WERI-Rb-1 (cell line): ENCODE measurements around the gene PIP5K1C.

ENCODE experiments used
- DNase-seq: peaks from one replicate; pipeline ENCODE4 v3.0.0-alpha.2; 2020
- H3K27ac ChIP-seq: fragments of 250-450 bp; sonication (Bioruptor Pico); 2 replicates; pipeline ENCODE4 v1.5.1; 2020; ENCODE audit warnings: mild to moderate bottlenecking, moderate library complexity
- H3K27me3 ChIP-seq: fragments of 250-450 bp; sonication (Bioruptor Pico); 2 replicates; pipeline ENCODE4 v1.5.1; 2021; ENCODE audit warnings: mild to moderate bottlenecking, low read depth, moderate library complexity; ENCODE audit not compliant: insufficient read depth, severe bottlenecking
- H3K36me3 ChIP-seq: fragments of 250-450 bp; sonication (Bioruptor Pico); 2 replicates; pipeline ENCODE4 v1.5.1; 2020; ENCODE audit warnings: mild to moderate bottlenecking, moderate library complexity
- H3K4me3 ChIP-seq: 2 replicates; pipeline ENCODE4 v1.5.1; 2011; ENCODE audit warnings: low read depth, mild to moderate bottlenecking, control low read depth, low read length
- H3K9me3 ChIP-seq: fragments of 250-450 bp; sonication (Bioruptor Pico); 2 replicates; pipeline ENCODE4 v1.5.1; 2021; ENCODE audit warnings: mild to moderate bottlenecking, moderate library complexity; ENCODE audit not compliant: severe bottlenecking
- CTCF ChIP-seq: IDR thresholded peaks from 2 replicates; pipeline ENCODE4 v1.5.1; 2011; ENCODE audit warnings: low read depth, mild to moderate bottlenecking, control low read depth, inconsistent platforms, low read length

Gene PIP5K1C

DNA sequence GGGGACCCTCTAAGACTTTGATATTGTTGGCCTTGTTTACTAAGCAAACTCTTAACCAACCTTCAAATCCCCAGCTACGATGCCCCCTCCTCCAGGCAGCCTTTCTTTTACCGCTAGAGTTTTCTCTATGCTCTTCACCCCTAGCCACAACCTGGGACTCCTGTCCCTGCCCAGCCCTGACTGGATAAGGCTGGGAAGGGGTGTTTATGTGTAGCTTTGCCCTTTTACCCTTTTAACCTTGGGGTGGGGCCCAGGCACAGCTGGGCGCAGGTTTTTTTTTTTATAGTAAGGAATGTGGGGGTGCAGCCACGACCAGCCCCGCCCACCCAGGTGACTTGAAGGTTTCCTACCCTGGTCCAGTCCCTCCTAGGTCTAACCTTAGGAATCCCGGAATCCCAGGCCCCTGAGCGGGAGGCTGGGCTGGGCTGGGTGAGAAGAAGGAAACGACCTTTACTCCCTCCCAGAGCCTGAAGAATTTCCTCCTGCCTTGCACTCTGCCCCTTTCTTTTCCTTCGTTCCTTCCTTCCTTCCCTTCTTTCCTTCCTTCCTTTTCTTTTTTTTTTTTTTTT lies 20.2 kb upstream of the PIP5K1C start:
- DNase-seq = no peak
- Histone ChIP-seq H3K9me3 (no peaks in the 10 kb centered on the region), H3K36me3 (peaks cover 3% of the 10 kb centered on the region), H3K27me3 (no peaks in the 10 kb centered on the region), H3K4me3 (no peak overlapping the region), H3K27ac (no peak overlapping the region)
- no peak for TF ChIP-seq CTCF

GRCh38 chr19:3719868-3720267 lies 19.6 kb upstream of the PIP5K1C start:
- H3K27me3 ChIP-seq = no peaks in the 10 kb centered on the region
- H3K36me3 ChIP-seq = no peaks in the 10 kb centered on the region
- TF ChIP-seq CTCF = no peak
- H3K9me3 ChIP-seq = no peaks in the 10 kb centered on the region
- H3K27ac ChIP-seq = no peak overlapping the region
- no peak for DNase-seq
- no peak overlapping the region for H3K4me3 ChIP-seq

- Histone ChIP-seq H3K4me3 (no peak overlapping the region), H3K27me3 (no peaks in the 10 kb centered on the region), H3K9me3 (no peaks in the 10 kb centered on the region), H3K36me3 (no peaks in the 10 kb centered on the region), H3K27ac (no peak overlapping the region)
- DNase-seq = no peak
- no peak for TF ChIP-seq CTCF
Observed at GRCh38 chr19:3716147-3716668, 15.9 kb upstream of the PIP5K1C start.

GRCh38 chr19:3712663-3713611 lies 12.7 kb upstream of the PIP5K1C start:
- Histone ChIP-seq H3K4me3 (no peak overlapping the region), H3K36me3 (no peaks in the 10 kb centered on the region), H3K27me3 (no peaks in the 10 kb centered on the region), H3K27ac (no peak overlapping the region), H3K9me3 (no peaks in the 10 kb centered on the region)
- no peak for TF ChIP-seq CTCF
- no peak for DNase-seq

- no peaks in the 10 kb centered on the region for H3K27me3 ChIP-seq
- DNase-seq = no peak
- H3K27ac ChIP-seq = no peak overlapping the region
- no peaks in the 10 kb centered on the region for H3K36me3 ChIP-seq
- H3K9me3 ChIP-seq = no peaks in the 10 kb centered on the region
- no peak for TF ChIP-seq CTCF
- no peak overlapping the region for H3K4me3 ChIP-seq
Observed at GRCh38 chr19:3710265-3710812, 10.1 kb upstream of the PIP5K1C start.
